ENCODE results near the gene TFAP2C.
A peak's percentile ranks its signal among the peaks of the same experiment; 100 is the strongest.

DNA sequence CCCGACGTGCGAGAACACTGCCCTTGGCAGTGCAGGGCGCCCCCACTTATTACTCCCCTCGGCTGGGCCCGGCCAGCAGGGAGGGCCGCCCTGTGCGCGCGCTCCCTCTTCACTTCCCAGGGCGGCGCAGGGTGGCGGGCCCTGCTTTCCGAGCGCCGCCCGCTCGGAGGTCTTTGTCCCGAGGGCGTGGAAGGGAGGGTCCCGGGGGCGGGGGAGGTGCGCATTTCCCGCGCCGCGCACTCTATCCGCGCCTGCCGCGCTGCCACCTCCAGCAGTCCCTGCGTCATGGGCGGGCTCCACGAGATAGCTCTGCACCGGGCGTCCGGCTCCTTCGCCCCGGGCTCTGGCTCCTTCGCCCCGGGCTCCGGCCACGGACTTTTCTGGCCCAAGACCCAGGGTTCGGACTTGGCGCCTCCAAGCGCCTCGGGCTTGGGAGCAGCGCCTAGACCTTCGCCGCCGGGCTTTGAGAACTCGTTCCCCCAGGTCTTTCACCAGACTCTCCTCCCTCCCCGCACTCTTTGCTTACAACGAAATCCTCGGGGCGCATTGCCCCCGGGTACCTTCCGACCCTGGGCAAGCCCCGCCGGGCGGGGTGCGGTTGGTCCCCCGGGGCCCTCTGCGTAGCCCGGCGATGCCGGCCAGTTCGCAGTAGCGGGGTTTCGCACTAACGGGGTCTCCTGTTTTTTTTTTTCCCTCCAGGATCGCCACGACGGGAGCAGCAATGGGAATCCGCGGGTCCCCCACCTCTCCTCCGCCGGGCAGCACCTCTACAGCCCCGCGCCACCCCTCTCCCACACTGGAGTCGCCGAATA lies 1.6 kb downstream of the TFAP2C start:
- TF ChIP-seq POLR2A (IDR thresholded peaks at IDR 0.05) = no peak
- peak in 1 of 4 experiments; percentile 3 for TF ChIP-seq CTCF (IDR thresholded peaks at IDR 0.05)
